Ovary (tissue), 9 donors: ENCODE results near the gene ITGB6. TPM values are rescaled to one million over a fixed set of nuclear protein-coding genes. Genes with fewer than 3 reads are reported as not detected.

Experiments
- DNase-seq, 5 donors: peaks; one replicate each; pipeline ENCODE4 v3.0.0-alpha.2; 2019 to 2020
- H3K27ac ChIP-seq, 2 donors: fragments of 200-600 bp; one replicate each; pipeline versions ENCODE4 v1.5.1 to v1.8.0; 2019 to 2022
- H3K27me3 ChIP-seq: fragments of 200-600 bp; one replicate; pipeline ENCODE4 v1.8.0; 2022
- H3K36me3 ChIP-seq: fragments of 200-600 bp; sonication (generic); one replicate; pipeline ENCODE4 v1.5.1; 2019
- H3K4me1 ChIP-seq: one replicate; pipeline ENCODE4 v1.8.1; 2013; ENCODE audit warnings: mild to moderate bottlenecking, moderate library complexity; ENCODE audit not compliant: insufficient read depth
- H3K4me3 ChIP-seq: fragments of 200-600 bp; sonication (generic); one replicate; pipeline ENCODE4 v1.5.1; 2017
- H3K9me3 ChIP-seq, 2 donors: fragments of 200-600 bp in 1 of 2; sonication (generic) in 1 of 2; one replicate each; pipeline versions ENCODE4 v1.5.1 to v1.8.1; 2013 to 2019; ENCODE audit warnings: mild to moderate bottlenecking in 1 of 2, moderate library complexity in 1 of 2
- CTCF ChIP-seq, 3 donors: fragments of 450-650 bp in 2 of 3; fragments of 200-600 bp in 1 of 3; IDR thresholded peaks; one replicate each; pipeline versions ENCODE4 v1.5.1 to v1.8.0; 2016 to 2022; ENCODE audit warnings: antibody characterized with exemption in 3 of 3, mild to moderate bottlenecking in 1 of 3
- EP300 ChIP-seq: sonication (generic); formaldehyde crosslinking; IDR thresholded peaks from one replicate; pipeline ENCODE4 v1.6.1; 2017; ENCODE audit warnings: antibody characterized with exemption
- POLR2A ChIP-seq: fragments of 450-650 bp; IDR thresholded peaks from one replicate; pipeline ENCODE4 v1.6.1; 2017; ENCODE audit warnings: antibody characterized with exemption, mild to moderate bottlenecking, moderate library complexity
- WGBS, 3 donors: extraction: QIAGEN DNeasy Blood & Tissue Kit in 1 of 3; methylation state at CpG; one replicate each; pipeline versions ENCODE4 v1.1.5 to v1.1.7; 2013 to 2017; 5-methylcytosine and 5-hydroxymethylcytosine counted together
- intact Hi-C, 4 donors: fragments of 100-400 bp; cut with DNase I; formaldehyde crosslinking; loops; one replicate each; pipeline versions ENCODE4 v1.11.0 to v1.15.1; 2022 to 2023
- polyA plus RNA-seq, 2 donors: library from polyadenylated mRNA; stranded (reverse); fragments of 200-250 nt in 1 of 2; fragments of 350-450 nt in 1 of 2; fragmentation: Illumina TruSeq in 1 of 2; extraction: RNeasy Lipid Tissue Mini Kit (QIAGEN cat#74804) in 1 of 2; gene quantifications; one replicate each; pipeline ENCODE4 v1.2.3, GENCODE V29; 2013 to 2014
- total RNA-seq, 7 donors: library from RNA; depleted of rRNA in 2 of 7; stranded (reverse); fragments of >200 nt in 2 of 7; fragmentation: NEBNext Ultra II Directional in 3 of 7; extraction: Animal tissue kit (Norgen Biotek cat#: 25700) in 3 of 7; gene quantifications; one replicate each; pipeline versions ENCODE4 v1.1.0 to v1.2.4, GENCODE V29; 2016 to 2023
- donor health status: DM: no; HTN: no; CAD: no; lungs with moderate emphysema.
- donor health status: DM: no; HTN: no; CAD: no.
- donor health status: Bipolar disorder and iron deficiency.
- donor health status: DM: yes; HTN: yes; CAD: no.
- donor health status: DM: no; HTN: no; CAD: no.
- donor health status: DM: yes; HTN: yes; CAD: no.

The ITGB6 gene
- total and polyA plus RNA-seq, 9 donors, result 0.17 to 3.6 (median 0.36) TPM; not detected in 5

GRCh38 chr2:160220026-160220425, 20.0 kb upstream of the ITGB6 start:
- DNase-seq, result no peak
- intact Hi-C loops, result no loop called here
- Histone ChIP-seq H3K4me3 (no peak overlapping the region), H3K27me3 (no peaks in the 10 kb centered on the region), H3K36me3 (no peaks in the 10 kb centered on the region), H3K4me1 (peaks cover 8% of the 10 kb centered on the region), H3K27ac (no peak overlapping the region), H3K9me3 (no peaks in the 10 kb centered on the region)
- no peak for TF ChIP-seq EP300
- TF ChIP-seq CTCF (IDR thresholded peaks at IDR 0.05), result no peak
- no peak for TF ChIP-seq POLR2A
- 87 to 92% (median 89%) methylated on average over 2 of the region's 2 CpGs for WGBS, 3 donors

GRCh38 chr2:160214461-160215445, 14.7 kb upstream of the ITGB6 start:
- Histone ChIP-seq H3K27ac (no peak overlapping the region), H3K4me3 (no peak overlapping the region), H3K36me3 (no peaks in the 10 kb centered on the region), H3K27me3 (no peaks in the 10 kb centered on the region), H3K4me1 (no peaks in the 10 kb centered on the region), H3K9me3 (no peaks in the 10 kb centered on the region)
- 43 to 50% (median 46%) methylated on average over 7 of the region's 7 CpGs for whole genome bisulfite sequencing, 3 donors
- peak in 1 of 5 donors; percentile 20 for DNase-seq
- TF ChIP-seq EP300 (no peak), CTCF (IDR thresholded peaks at IDR 0.05) (no peak), POLR2A (no peak)
- intact Hi-C loops, result no loop called here

- DNase-seq, result no peak
- Histone ChIP-seq H3K9me3 (no peaks in the 10 kb centered on the region), H3K4me3 (no peak overlapping the region), H3K27me3 (no peaks in the 10 kb centered on the region), H3K27ac (no peak overlapping the region), H3K36me3 (no peaks in the 10 kb centered on the region), H3K4me1 (no peaks in the 10 kb centered on the region)
- intact Hi-C loops, result no loop called here
- 76 to 83% (median 79%) methylated on average over 10 of the region's 10 CpGs for WGBS, 3 donors
- no peak for TF ChIP-seq POLR2A
- TF ChIP-seq EP300, result no peak
- TF ChIP-seq CTCF (IDR thresholded peaks at IDR 0.05), result no peak
Measured at GRCh38 chr2:160213511-160213910, 13.4 kb upstream of the ITGB6 start.

GRCh38 chr2:160210599-160211138, 10.6 kb upstream of the ITGB6 start:
- 71 to 75% (median 73%) methylated on average over 11 of the region's 11 CpGs for WGBS, 3 donors
- DNase-seq, result peak in 4 of 5 donors; percentile 28 to 60 (median 48)
- H3K27ac ChIP-seq, result no peak overlapping the region
- no peaks in the 10 kb centered on the region for H3K27me3 ChIP-seq
- H3K4me1 ChIP-seq, result peaks cover 6% of the 10 kb centered on the region
- no peaks in the 10 kb centered on the region for H3K9me3 ChIP-seq
- no peaks in the 10 kb centered on the region for H3K36me3 ChIP-seq
- no peak for TF ChIP-seq POLR2A
- TF ChIP-seq EP300, result no peak
- no peak for TF ChIP-seq CTCF (IDR thresholded peaks at IDR 0.05)
- H3K4me3 ChIP-seq, result no peak overlapping the region
- intact Hi-C loops, result no loop called here
